ENCODE data around the gene CD55. TPM values are rescaled to one million over a fixed set of nuclear protein-coding genes. Genes with fewer than 3 reads are reported as not detected.

Gene CD55
- total RNA-seq, result 91.3 and 98.6 TPM in 2 replicates

- intact Hi-C loops (cut with micrococcal nuclease), result loop anchor here (1.0 to 10.0 kb wide), 7 partner anchors 15 to 506 kb away; partner anchors contain the start of genes C4BPB and CD46
Measured at GRCh38 chr1:207321079-207321789, at the start of gene CD55. Gene CD55, plus strand, starts transcription at chr1:207321678. Its CDS starts 88 bp downstream, at chr1:207321766.

GRCh38 chr1:207274882-207275281 lies 46.6 kb upstream of the CD55 start:
- intact Hi-C loops (cut with micrococcal nuclease), result no loop called here

- intact Hi-C loops (cut with micrococcal nuclease), result no loop called here
Measured at GRCh38 chr1:207276465-207276864, 45.0 kb upstream of the CD55 start.

- intact Hi-C loops (cut with micrococcal nuclease), result no loop called here
Measured at GRCh38 chr1:207277241-207277640, 44.2 kb upstream of the CD55 start.

GRCh38 chr1:207279652-207280051 lies 41.8 kb upstream of the CD55 start:
- intact Hi-C loops (cut with micrococcal nuclease), result no loop called here

GRCh38 chr1:207280706-207281105 lies 40.8 kb upstream of the CD55 start:
- intact Hi-C loops (cut with micrococcal nuclease), result no loop called here

GRCh38 chr1:207282058-207282457 lies 39.4 kb upstream of the CD55 start:
- intact Hi-C loops (cut with micrococcal nuclease), result no loop called here

GRCh38 chr1:207282496-207283380 lies 38.7 kb upstream of the CD55 start:
- intact Hi-C loops (cut with micrococcal nuclease), result no loop called here

GRCh38 chr1:207283421-207283820 lies 38.1 kb upstream of the CD55 start:
- intact Hi-C loops (cut with micrococcal nuclease), result no loop called here

GRCh38 chr1:207284209-207284897 lies 37.1 kb upstream of the CD55 start:
- intact Hi-C loops (cut with micrococcal nuclease), result no loop called here

- intact Hi-C loops (cut with micrococcal nuclease), result no loop called here
Measured at GRCh38 chr1:207286786-207287468, 34.6 kb upstream of the CD55 start.

GRCh38 chr1:207288315-207288714 lies 33.2 kb upstream of the CD55 start:
- intact Hi-C loops (cut with micrococcal nuclease), result no loop called here

GRCh38 chr1:207289756-207290155 lies 31.7 kb upstream of the CD55 start:
- intact Hi-C loops (cut with micrococcal nuclease), result no loop called here

GRCh38 chr1:207291723-207292122 lies 29.8 kb upstream of the CD55 start:
- intact Hi-C loops (cut with micrococcal nuclease), result no loop called here

GRCh38 chr1:207298186-207298585 lies 23.3 kb upstream of the CD55 start:
- intact Hi-C loops (cut with micrococcal nuclease), result no loop called here

GRCh38 chr1:207298636-207299398 lies 22.7 kb upstream of the CD55 start:
- intact Hi-C loops (cut with micrococcal nuclease), result no loop called here

GRCh38 chr1:207300970-207301369 lies 20.5 kb upstream of the CD55 start:
- intact Hi-C loops (cut with micrococcal nuclease), result no loop called here

- intact Hi-C loops (cut with micrococcal nuclease), result no loop called here
Measured at GRCh38 chr1:207302618-207303393, 18.7 kb upstream of the CD55 start.

GRCh38 chr1:207304710-207305488 lies 16.6 kb upstream of the CD55 start:
- intact Hi-C loops (cut with micrococcal nuclease), result no loop called here

Data from T-helper 2 cell treated with Interferon-gamma antibody and Interleukin-4, amounts not matched to agents 100 ng/mL and 5 ng/mL, for 36 hours (primary cell).